MCF 10A (cell line): ENCODE measurements around the gene ZSCAN31. TPM values are rescaled to one million over a fixed set of nuclear protein-coding genes. Genes with fewer than 3 reads are reported as not detected.
"Not testable (repeated sequence)": the region's sequence is repeated elsewhere in the genome, so short reads cannot be mapped to it uniquely, and the experiment has no call there.

ENCODE experiments used
- BruUV-seq: library from RNA; stranded (reverse); fragments of 400-500 nt; replicated peaks from 2 replicates; lab custom pipeline; 2021; lab: Mats Ljungman, UMichigan
- CTCF ChIA-PET: fragments of 300-600 bp; sonication (Branson Sonifier 250); formaldehyde crosslinking; extraction: SDS; loops from one replicate; lab custom pipeline; 2021; ENCODE audit warnings: antibody characterized with exemption, inconsistent platforms; lab: Yijun Ruan, JAX
- POLR2A ChIA-PET: fragments of 300-600, 350-650 bp; sonication (Branson Sonifier 250); formaldehyde crosslinking; extraction: SDS; loops from one replicate; lab custom pipeline; 2020; ENCODE audit warnings: antibody characterized with exemption, inconsistent platforms; lab: Yijun Ruan, JAX
- DNase-seq: peaks from one replicate; pipeline ENCODE4 v3.0.0-alpha.2; 2018; ENCODE audit not compliant: unreplicated experiment
- H3K27ac Mint-ChIP-seq: one replicate; pipeline ENCODE4 v1.8.0; 2022; ENCODE audit warnings: mild to moderate bottlenecking, low read depth, mixed read lengths; ENCODE audit not compliant: unreplicated experiment
- H3K27me3 Mint-ChIP-seq: one replicate; pipeline ENCODE4 v1.8.0; 2022; ENCODE audit warnings: mixed read lengths; ENCODE audit not compliant: insufficient read depth, unreplicated experiment
- H3K36me3 Mint-ChIP-seq: one replicate; pipeline ENCODE4 v1.8.0; 2022; ENCODE audit warnings: mild to moderate bottlenecking, moderate library complexity, mixed read lengths; ENCODE audit not compliant: insufficient read depth, unreplicated experiment
- H3K4me1 Mint-ChIP-seq: one replicate; pipeline ENCODE4 v1.8.0; 2022; ENCODE audit warnings: mixed read lengths; ENCODE audit not compliant: insufficient read depth, unreplicated experiment
- H3K4me3 Mint-ChIP-seq: one replicate; pipeline ENCODE4 v1.8.0; 2022; ENCODE audit warnings: mild to moderate bottlenecking, moderate library complexity, mixed read lengths; ENCODE audit not compliant: unreplicated experiment
- H3K9me3 Mint-ChIP-seq: one replicate; pipeline ENCODE4 v1.8.0; 2022; ENCODE audit warnings: mixed read lengths; ENCODE audit not compliant: unreplicated experiment
- CTCF ChIP-seq: fragments of 200-600 bp; IDR thresholded peaks from one replicate; pipeline ENCODE4 v1.8.0; 2022; ENCODE audit warnings: antibody characterized with exemption, mild to moderate bottlenecking; ENCODE audit not compliant: unreplicated experiment
- intact Hi-C: fragments of 100-400 bp; cut with micrococcal nuclease; formaldehyde crosslinking; loops from 2 replicates; pipeline ENCODE4 v1.14.1; 2022
- total RNA-seq: library from RNA; stranded (reverse); gene quantifications from 2 replicates; pipeline ENCODE4 v1.2.3, GENCODE V29; 2022

The ZSCAN31 gene
- total RNA-seq, 1 experiment from 2014 or later: 5.0 TPM

GRCh38 chr6:28323813-28324424 is 12.0 kb downstream of the ZSCAN31 start:
- Mint-ChIP-seq H3K27ac (no peak overlapping the region), H3K9me3 (peaks cover 35% of the 10 kb centered on the region), H3K36me3 (peaks cover 10% of the 10 kb centered on the region), H3K27me3 (no peaks in the 10 kb centered on the region), H3K4me1 (no peaks in the 10 kb centered on the region), H3K4me3 (no peak overlapping the region)
- POLR2A ChIA-PET: interaction anchor here (1.0 to 1.9 kb wide), 2 partner anchors 12 to 72 kb away, joined by 3 to 6 read pairs; partner anchors contain the start of genes ZKSCAN4 and ZSCAN31
- BruUV-seq: no TSS peak
- no peak for TF ChIP-seq CTCF
- no peak for DNase-seq
- CTCF ChIA-PET: interaction anchor here (1.0 kb wide), 1 partner anchor 33 kb away, joined by 5 read pairs; no protein-coding TSS in a partner anchor
- intact Hi-C loops: no loop called here

GRCh38 chr6:28322661-28323060 is 13.3 kb downstream of the ZSCAN31 start:
- CTCF ChIA-PET: no interaction called here
- TF ChIP-seq CTCF: no peak
- Mint-ChIP-seq H3K9me3 (peaks cover 30% of the 10 kb centered on the region), H3K27me3 (no peaks in the 10 kb centered on the region), H3K4me1 (no peaks in the 10 kb centered on the region), H3K36me3 (peaks cover 10% of the 10 kb centered on the region), H3K4me3 (no peak overlapping the region), H3K27ac (no peak overlapping the region)
- DNase-seq: no peak
- POLR2A ChIA-PET: interaction anchor here (0.9 to 1.1 kb wide), 2 partner anchors 10 to 13 kb away, joined by 3 to 5 read pairs; partner anchors contain the start of gene ZSCAN31
- no TSS peak for BruUV-seq
- intact Hi-C loops: no loop called here

- ChIA-PET CTCF (interaction anchor here (0.9 kb wide), 1 partner anchor 14 kb away, joined by 3 read pairs; no protein-coding TSS in a partner anchor), POLR2A (interaction anchor here (0.6 to 2.9 kb wide), 2 partner anchors 18 to 1328 kb away, joined by 3 to 10 read pairs; partner anchors contain the start of gene ZSCAN31)
- H3K36me3 Mint-ChIP-seq, DNase-seq, H3K27ac Mint-ChIP-seq, BruUV-seq, H3K4me3 Mint-ChIP-seq, H3K27me3 Mint-ChIP-seq, H3K4me1 Mint-ChIP-seq, H3K9me3 Mint-ChIP-seq, intact Hi-C loops: not testable (repeated sequence)
These were observed 18.1 kb downstream of the ZSCAN31 start for GRCh38 chr6:28317866-28318265.

- Mint-ChIP-seq H3K9me3 (no peaks in the 10 kb centered on the region), H3K27ac (no peak overlapping the region), H3K36me3 (no peaks in the 10 kb centered on the region), H3K27me3 (no peaks in the 10 kb centered on the region), H3K4me3 (no peak overlapping the region), H3K4me1 (no peaks in the 10 kb centered on the region)
- CTCF ChIA-PET: no interaction called here
- intact Hi-C loops: no loop called here
- POLR2A ChIA-PET: interaction anchor here (2.9 kb wide), 1 partner anchor 20 kb away, joined by 10 read pairs; the partner anchor contains the start of gene ZSCAN31
- no TSS peak for BruUV-seq
- no peak for TF ChIP-seq CTCF
- no peak for DNase-seq
These were observed 20.3 kb downstream of the ZSCAN31 start for GRCh38 chr6:28315628-28316027.
